GM18505 (cell line): Measurements from ENCODE around the gene USP48.
"Not testable (repeated sequence)": the region's sequence is repeated elsewhere in the genome, so short reads cannot be mapped to it uniquely, and the experiment has no call there.

Source experiments
- ATAC-seq: cut with Tn5 transposase; IDR thresholded peaks from one replicate; pipeline ENCODE4 v1.9.1; 2021; ENCODE audit not compliant: unreplicated experiment
- POLR2A ChIP-seq: IDR thresholded peaks from 4 replicates; pipeline ENCODE4 v1.6.1; 2011; ENCODE audit warnings: borderline replicate concordance; ENCODE audit not compliant: insufficient read depth, insufficient read length; ENCODE audit errors: extremely low read depth

USP48 gene

GRCh38 chr1:21631944-21632887 is 150.7 kb downstream of the USP48 start:
- no peak for TF ChIP-seq POLR2A
- no peak for ATAC-seq

GRCh38 chr1:21631590-21631943 is 151.4 kb downstream of the USP48 start:
- ATAC-seq: not testable (repeated sequence)

GRCh38 chr1:21630571-21631343 is 152.2 kb downstream of the USP48 start:
- no peak for TF ChIP-seq POLR2A
- no peak for ATAC-seq

- TF ChIP-seq POLR2A: no peak
These were observed 153.0 kb downstream of the USP48 start for GRCh38 chr1:21629971-21630370.

GRCh38 chr1:21628798-21629393 is 154.1 kb downstream of the USP48 start:
- ATAC-seq: no peak
- no peak for TF ChIP-seq POLR2A

More at GRCh38 chr1:21629971-21630370, 153.0 kb downstream of the USP48 start:
- no peak for ATAC-seq
